Ovary (tissue), 9 donors: ENCODE measurements around the gene RBM33. TPM values are rescaled to one million over a fixed set of nuclear protein-coding genes. Genes with fewer than 3 reads are reported as not detected.

ENCODE experiments used
- DNase-seq, 5 donors: peaks; one replicate each; pipeline ENCODE4 v3.0.0-alpha.2; 2019 to 2020
- H3K27ac ChIP-seq, 2 donors: fragments of 200-600 bp; one replicate each; pipeline versions ENCODE4 v1.5.1 to v1.8.0; 2019 to 2022
- H3K27me3 ChIP-seq: fragments of 200-600 bp; one replicate; pipeline ENCODE4 v1.8.0; 2022
- H3K36me3 ChIP-seq: fragments of 200-600 bp; sonication (generic); one replicate; pipeline ENCODE4 v1.5.1; 2019
- H3K4me1 ChIP-seq: one replicate; pipeline ENCODE4 v1.8.1; 2013; ENCODE audit warnings: mild to moderate bottlenecking, moderate library complexity; ENCODE audit not compliant: insufficient read depth
- H3K4me3 ChIP-seq: fragments of 200-600 bp; sonication (generic); one replicate; pipeline ENCODE4 v1.5.1; 2017
- H3K9me3 ChIP-seq, 2 donors: fragments of 200-600 bp in 1 of 2; sonication (generic) in 1 of 2; one replicate each; pipeline versions ENCODE4 v1.5.1 to v1.8.1; 2013 to 2019; ENCODE audit warnings: mild to moderate bottlenecking in 1 of 2, moderate library complexity in 1 of 2
- EP300 ChIP-seq: sonication (generic); formaldehyde crosslinking; IDR thresholded peaks from one replicate; pipeline ENCODE4 v1.6.1; 2017; ENCODE audit warnings: antibody characterized with exemption
- POLR2A ChIP-seq: fragments of 450-650 bp; IDR thresholded peaks from one replicate; pipeline ENCODE4 v1.6.1; 2017; ENCODE audit warnings: antibody characterized with exemption, mild to moderate bottlenecking, moderate library complexity
- WGBS, 3 donors: extraction: QIAGEN DNeasy Blood & Tissue Kit in 1 of 3; methylation state at CpG; one replicate each; pipeline versions ENCODE4 v1.1.5 to v1.1.7; 2013 to 2017; 5-methylcytosine and 5-hydroxymethylcytosine counted together
- intact Hi-C, 4 donors: fragments of 100-400 bp; cut with DNase I; formaldehyde crosslinking; loops; one replicate each; pipeline versions ENCODE4 v1.11.0 to v1.15.1; 2022 to 2023
- polyA plus RNA-seq, 2 donors: library from polyadenylated mRNA; stranded (reverse); fragments of 200-250 nt in 1 of 2; fragments of 350-450 nt in 1 of 2; fragmentation: Illumina TruSeq in 1 of 2; extraction: RNeasy Lipid Tissue Mini Kit (QIAGEN cat#74804) in 1 of 2; gene quantifications; one replicate each; pipeline ENCODE4 v1.2.3, GENCODE V29; 2013 to 2014
- total RNA-seq, 7 donors: library from RNA; depleted of rRNA in 2 of 7; stranded (reverse); fragments of >200 nt in 2 of 7; fragmentation: NEBNext Ultra II Directional in 3 of 7; extraction: Animal tissue kit (Norgen Biotek cat#: 25700) in 3 of 7; gene quantifications; one replicate each; pipeline versions ENCODE4 v1.1.0 to v1.2.4, GENCODE V29; 2016 to 2023
- TF ChIP-seq, protein P1 (sequence below), 3 donors: fragments of 450-650 bp in 2 of 3; fragments of 200-600 bp in 1 of 3; IDR thresholded peaks; one replicate each; pipeline versions ENCODE4 v1.5.1 to v1.8.0; 2016 to 2022; ENCODE audit warnings: antibody characterized with exemption in 3 of 3, mild to moderate bottlenecking in 1 of 3
- donor health status: DM: no; HTN: no; CAD: no; lungs with moderate emphysema.
- donor health status: DM: no; HTN: no; CAD: no.
- donor health status: Bipolar disorder and iron deficiency.
- donor health status: DM: yes; HTN: yes; CAD: no.
- donor health status: DM: no; HTN: no; CAD: no.
- donor health status: DM: yes; HTN: yes; CAD: no.

Gene RBM33
- total and polyA plus RNA-seq, 9 donors: 19.8 to 62.0 (median 49.3) TPM

DNA sequence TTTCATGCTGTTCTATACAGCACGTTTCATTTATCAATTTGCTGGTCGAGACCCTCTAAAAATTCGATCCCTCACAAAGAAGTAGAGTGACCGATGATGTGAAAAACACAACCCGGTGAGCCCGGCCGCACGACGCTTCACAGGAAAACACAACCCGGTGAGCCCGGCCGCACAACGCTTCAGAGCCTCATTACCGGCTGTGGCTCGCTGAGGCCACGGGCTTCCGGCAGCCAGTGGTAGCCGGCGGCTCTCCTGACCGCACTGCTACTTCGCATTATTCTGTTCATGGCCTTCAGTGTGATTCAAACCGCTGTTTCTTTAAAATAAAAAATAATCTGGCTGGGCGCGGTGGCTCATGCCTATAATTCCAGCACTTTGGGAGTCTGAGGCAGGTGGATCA lies 42.3 kb upstream of the RBM33 start:
- intact Hi-C loops: loop anchor here in 2 of 4 donors (10.0 kb wide), 2 partner anchors 133 to 163 kb away; no protein-coding TSS in a partner anchor
- no peaks in the 10 kb centered on the region for H3K9me3 ChIP-seq
- 93 to 96% (median 93%) methylated on average over 24 of the region's 24 CpGs for WGBS, 3 donors
- no peaks in the 10 kb centered on the region for H3K27me3 ChIP-seq
- no peak overlapping the region for H3K4me3 ChIP-seq
- no peak for TF ChIP-seq POLR2A
- TF ChIP-seq, protein P1, sequence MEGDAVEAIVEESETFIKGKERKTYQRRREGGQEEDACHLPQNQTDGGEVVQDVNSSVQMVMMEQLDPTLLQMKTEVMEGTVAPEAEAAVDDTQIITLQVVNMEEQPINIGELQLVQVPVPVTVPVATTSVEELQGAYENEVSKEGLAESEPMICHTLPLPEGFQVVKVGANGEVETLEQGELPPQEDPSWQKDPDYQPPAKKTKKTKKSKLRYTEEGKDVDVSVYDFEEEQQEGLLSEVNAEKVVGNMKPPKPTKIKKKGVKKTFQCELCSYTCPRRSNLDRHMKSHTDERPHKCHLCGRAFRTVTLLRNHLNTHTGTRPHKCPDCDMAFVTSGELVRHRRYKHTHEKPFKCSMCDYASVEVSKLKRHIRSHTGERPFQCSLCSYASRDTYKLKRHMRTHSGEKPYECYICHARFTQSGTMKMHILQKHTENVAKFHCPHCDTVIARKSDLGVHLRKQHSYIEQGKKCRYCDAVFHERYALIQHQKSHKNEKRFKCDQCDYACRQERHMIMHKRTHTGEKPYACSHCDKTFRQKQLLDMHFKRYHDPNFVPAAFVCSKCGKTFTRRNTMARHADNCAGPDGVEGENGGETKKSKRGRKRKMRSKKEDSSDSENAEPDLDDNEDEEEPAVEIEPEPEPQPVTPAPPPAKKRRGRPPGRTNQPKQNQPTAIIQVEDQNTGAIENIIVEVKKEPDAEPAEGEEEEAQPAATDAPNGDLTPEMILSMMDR (IDR thresholded peaks at IDR 0.05): no peak
- TF ChIP-seq EP300: no peak
- no peaks in the 10 kb centered on the region for H3K4me1 ChIP-seq
- no peaks in the 10 kb centered on the region for H3K36me3 ChIP-seq
- no peak for DNase-seq
- no peak overlapping the region for H3K27ac ChIP-seq

DNA sequence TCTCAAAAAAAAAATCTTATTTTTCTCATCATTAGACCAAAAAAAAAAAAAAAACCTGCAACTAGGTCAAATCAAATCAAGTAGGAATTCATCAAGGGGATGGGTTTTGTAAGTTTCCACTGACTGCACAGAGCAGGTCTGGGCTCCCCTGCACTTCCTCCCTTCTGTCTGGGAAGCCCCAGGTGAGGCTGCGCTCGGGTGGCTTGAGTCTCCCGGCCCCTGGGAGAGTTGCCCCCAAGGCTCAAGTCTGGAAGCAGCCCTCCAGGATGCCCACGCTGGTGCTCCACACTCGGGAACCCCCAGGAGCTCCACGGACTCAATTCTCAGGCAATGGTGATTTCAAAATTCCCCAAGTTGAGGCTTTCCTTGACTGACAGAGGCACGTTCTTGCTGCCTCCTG lies 41.7 kb upstream of the RBM33 start:
- no peaks in the 10 kb centered on the region for H3K9me3 ChIP-seq
- TF ChIP-seq EP300: no peak
- TF ChIP-seq POLR2A: no peak
- TF ChIP-seq, protein P1 (IDR thresholded peaks at IDR 0.05): no peak
- WGBS, 3 donors: 79 to 81% (median 80%) methylated on average over 7 of the region's 7 CpGs
- H3K27me3 ChIP-seq: no peaks in the 10 kb centered on the region
- no peak overlapping the region for H3K4me3 ChIP-seq
- H3K36me3 ChIP-seq: no peaks in the 10 kb centered on the region
- intact Hi-C loops: loop anchor here in 2 of 4 donors (10.0 kb wide), 2 partner anchors 132 to 162 kb away; no protein-coding TSS in a partner anchor
- no peak for DNase-seq
- no peaks in the 10 kb centered on the region for H3K4me1 ChIP-seq
- H3K27ac ChIP-seq: no peak overlapping the region

DNA sequence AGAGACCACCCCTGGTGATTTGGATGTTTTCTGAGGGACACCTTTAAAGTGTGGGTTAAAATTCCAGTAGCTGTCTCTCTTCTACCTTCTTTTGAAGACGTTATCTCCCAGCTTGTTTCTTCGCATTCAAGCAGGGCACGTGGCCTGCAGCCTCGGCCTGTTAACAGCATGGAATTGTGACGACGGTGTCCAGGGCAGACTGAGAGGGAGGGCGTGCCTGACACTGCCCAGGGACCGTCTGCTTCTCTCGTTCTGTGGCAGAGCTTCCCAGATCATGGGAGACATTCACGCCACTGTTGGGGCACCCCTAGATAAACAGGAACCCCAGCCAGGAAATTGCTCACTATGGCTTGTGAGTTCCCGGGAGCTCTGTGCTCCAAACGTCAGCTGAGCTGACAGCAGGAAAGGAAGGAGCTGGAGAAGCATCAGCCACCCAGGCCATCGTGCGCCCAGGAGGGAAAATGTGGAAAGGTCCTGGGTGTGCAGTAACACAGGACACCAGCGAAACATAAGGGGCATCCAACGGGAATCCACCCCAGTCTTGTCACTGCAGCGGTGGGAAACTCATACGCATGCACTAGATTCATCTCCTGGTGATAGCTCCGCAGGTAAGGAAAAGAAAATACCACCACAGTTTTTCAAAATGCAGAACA lies 41.1 kb upstream of the RBM33 start:
- 59 to 72% (median 63%) methylated on average over 19 of the region's 19 CpGs for WGBS, 3 donors
- H3K27ac ChIP-seq: no peak overlapping the region
- H3K4me3 ChIP-seq: no peak overlapping the region
- intact Hi-C loops: loop anchor here in 2 of 4 donors (10.0 kb wide), 2 partner anchors 131 to 161 kb away; no protein-coding TSS in a partner anchor
- no peaks in the 10 kb centered on the region for H3K9me3 ChIP-seq
- TF ChIP-seq EP300 (no peak), POLR2A (no peak)
- TF ChIP-seq, protein P1 (IDR thresholded peaks at IDR 0.05): no peak
- no peaks in the 10 kb centered on the region for H3K27me3 ChIP-seq
- DNase-seq: no peak
- no peaks in the 10 kb centered on the region for H3K4me1 ChIP-seq
- H3K36me3 ChIP-seq: no peaks in the 10 kb centered on the region

DNA sequence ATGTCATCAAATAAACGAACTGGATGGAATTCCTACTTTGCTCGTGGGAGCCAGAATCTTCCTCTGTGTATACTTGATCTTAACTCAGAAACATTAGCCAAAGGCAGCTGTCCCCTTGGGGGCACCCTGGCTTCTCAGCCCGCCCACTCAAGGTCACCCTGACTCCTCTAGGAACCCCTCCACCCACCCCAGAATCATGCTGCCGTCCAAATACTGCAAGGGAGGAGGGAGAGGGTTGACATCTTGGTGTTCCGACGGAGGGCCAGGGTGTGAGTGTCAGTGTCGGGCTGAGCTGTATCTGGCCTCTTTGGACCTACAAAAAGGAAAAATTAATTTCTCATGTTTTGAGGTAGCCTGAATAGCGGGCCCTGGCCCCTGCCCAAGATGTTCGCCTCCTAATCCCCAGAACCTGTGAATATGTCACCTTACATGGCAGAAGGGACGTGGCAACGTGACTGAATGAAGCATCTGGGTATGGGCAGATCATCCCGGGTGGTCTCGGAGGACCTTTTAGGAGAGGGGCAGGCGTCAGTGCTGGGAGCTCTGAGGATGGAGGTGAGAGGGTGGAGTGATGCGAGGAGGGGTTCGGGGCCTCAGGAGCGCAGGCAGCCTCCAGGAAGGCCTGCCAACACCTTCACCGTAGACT lies 40.5 kb upstream of the RBM33 start:
- WGBS, 3 donors: 58 to 68% (median 65%) methylated on average over 18 of the region's 18 CpGs
- H3K27me3 ChIP-seq: no peaks in the 10 kb centered on the region
- DNase-seq: no peak
- no peak overlapping the region for H3K27ac ChIP-seq
- H3K36me3 ChIP-seq: no peaks in the 10 kb centered on the region
- H3K4me3 ChIP-seq: no peak overlapping the region
- intact Hi-C loops: loop anchor here in 2 of 4 donors (10.0 kb wide), 2 partner anchors 131 to 161 kb away; no protein-coding TSS in a partner anchor
- no peak for TF ChIP-seq POLR2A
- TF ChIP-seq, protein P1 (IDR thresholded peaks at IDR 0.05): no peak
- H3K9me3 ChIP-seq: no peaks in the 10 kb centered on the region
- H3K4me1 ChIP-seq: no peaks in the 10 kb centered on the region
